HG02852 (cell line): ENCODE results near the gene PPP2R2C.

Experiments
- ATAC-seq: cut with Tn5 transposase; IDR thresholded peaks from one replicate; pipeline ENCODE4 v1.9.1; 2021; ENCODE audit warnings: mild to moderate bottlenecking, moderate library complexity; ENCODE audit not compliant: unreplicated experiment

The PPP2R2C gene

DNA sequence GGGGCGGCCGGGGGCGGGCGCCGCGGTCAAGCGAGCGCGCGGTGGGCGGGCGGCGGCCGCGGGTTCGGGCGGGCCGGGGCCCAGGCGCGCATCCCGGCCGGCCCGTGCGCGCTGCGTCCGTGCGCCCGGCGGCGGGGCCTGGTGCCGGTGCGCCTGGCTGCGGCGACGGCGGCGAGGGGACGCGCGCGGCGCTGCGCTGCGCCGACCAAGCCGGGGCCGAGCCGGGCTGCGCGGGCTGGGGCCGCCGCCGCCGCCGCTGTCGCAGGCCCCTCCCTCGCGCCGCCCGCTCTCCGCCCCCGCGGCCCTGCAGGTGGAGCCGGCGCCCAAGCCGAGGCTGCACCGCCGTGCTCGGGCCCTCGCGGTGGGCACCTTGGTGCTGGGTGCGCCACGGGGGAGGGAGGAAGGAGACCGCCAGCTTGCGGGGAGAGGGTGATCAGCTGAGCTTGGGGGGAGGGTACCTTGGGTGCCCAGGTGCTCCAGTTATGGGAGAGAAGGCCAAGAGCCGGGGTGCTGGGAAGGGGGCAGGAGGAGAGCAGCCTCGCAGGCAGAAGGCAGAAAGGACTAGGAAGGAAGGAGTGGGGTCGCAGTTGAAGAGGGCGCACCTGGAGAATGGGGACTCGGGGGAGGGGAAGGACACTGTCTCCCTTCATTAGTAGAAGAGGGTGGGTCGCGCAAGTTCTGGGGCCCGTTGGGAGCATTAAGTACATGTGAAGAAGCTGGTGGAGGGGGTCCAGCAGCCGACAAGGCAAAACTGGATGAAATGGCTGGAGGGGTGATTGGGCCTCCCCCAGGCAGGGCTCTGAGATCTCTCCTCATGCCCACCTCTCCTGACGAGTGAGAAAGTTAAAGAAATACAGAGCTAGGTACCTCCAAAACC lies at the start of gene PPP2R2C:
TSS of gene PPP2R2C (minus strand) at position 228 of the 877 bp plus-strand sequence. CDS start 385 bp downstream, outside the sequence.
- ATAC-seq, result no peak

DNA sequence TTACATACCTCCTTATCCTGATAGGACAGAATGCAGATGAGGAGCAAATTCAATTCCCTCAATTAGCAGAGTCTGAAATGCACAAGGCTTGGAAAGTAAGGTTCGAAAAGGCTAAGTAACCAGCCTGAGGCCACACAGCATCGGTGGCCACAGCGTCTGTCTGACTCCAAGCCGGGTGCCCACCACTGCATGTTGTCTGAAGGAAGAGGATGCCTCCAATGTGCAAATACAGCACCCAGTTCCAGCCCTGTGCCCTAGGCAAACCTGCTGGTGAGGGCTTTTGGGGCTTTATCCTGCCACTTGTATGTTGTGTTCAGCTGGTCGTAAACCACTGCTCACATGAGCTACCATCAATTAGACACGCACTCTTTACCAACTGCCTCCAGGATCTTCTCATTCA lies 48.6 kb upstream of the PPP2R2C start:
- ATAC-seq, result no peak

DNA sequence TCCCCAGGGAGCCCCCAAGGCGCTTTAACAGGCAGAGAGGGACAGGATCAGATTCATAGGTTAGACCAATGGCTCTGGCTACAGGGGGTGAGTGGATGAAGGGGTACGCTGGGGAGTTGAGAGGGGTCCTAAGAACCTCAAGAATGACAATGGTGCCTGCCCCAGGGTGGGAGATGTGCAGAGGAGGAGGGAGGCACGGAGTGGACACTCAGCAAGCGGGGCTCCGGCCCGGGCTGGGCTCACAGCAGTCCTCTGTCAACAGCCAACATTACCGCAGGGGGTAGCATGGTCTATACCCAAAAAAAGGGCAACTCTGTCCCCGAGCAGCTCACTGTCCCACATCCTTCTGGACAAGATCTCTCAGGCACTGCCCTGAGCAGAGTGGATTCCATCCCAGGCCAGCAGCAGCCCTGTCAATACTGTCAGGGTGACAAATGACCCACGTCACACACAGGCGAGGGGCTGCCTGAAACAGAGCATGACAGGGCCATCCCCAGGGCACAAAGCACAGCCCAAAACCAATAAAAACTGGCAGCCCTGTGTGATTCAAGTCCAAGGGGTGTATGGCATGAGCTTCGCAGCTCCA lies 47.7 kb upstream of the PPP2R2C start:
- ATAC-seq, result no peak

DNA sequence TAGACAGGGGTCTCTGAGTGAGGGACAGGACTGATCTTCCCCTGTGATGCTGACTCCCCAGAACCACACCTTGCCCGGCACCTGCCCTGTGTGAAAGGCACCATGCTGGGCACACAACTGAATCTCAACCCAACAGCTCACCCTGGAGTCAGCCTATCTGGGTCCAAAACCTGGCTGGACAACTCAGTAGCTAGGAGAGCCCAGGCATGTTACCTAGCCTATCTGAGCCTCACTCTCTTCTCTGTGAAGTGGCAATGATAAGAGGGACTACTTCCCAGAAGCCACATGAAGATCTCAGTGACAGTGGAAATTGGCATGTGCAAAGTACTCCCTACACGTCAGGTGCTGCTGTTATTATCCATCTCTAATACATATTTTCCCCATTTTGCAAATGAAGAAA lies 44.8 kb upstream of the PPP2R2C start:
- ATAC-seq, result no peak

DNA sequence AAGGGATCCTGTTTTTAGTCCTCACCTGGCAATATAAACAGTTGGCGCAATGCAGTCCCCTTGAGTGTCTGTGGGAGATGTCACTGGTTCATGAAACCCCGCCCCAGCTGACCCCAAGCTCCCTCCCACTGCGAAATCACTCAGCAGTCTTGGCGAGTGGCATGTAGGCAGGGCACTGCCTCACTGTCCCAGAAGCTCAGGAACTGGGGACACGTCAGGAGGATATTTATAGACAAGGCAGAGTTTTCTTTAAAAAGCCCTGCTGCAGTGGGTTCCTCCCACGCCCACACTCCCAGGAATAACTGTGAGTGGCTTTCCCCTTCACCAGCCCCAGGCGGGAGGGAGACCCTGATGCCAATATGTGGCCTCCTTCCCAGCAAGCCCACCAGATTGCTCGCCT lies 44.3 kb upstream of the PPP2R2C start:
- ATAC-seq, result no peak

DNA sequence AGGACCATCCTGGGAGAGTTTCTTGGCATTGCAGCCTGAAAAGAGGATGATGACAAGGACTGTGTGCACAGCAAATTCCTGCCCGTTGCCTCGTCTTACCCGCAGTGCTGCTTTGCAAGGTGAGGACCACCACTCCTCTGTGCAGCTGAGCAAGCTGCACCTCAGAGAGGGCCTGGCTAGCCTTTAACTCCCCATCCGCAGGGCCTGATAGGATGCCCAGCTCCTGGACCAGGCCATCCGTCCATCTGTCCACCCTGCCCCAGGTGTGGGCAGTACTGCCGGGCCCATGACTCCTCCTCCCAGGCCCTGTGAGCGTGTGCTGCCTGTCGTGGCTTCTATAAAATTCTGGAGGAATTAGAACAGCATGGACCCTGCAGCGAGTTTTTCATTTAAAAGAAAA lies 43.9 kb upstream of the PPP2R2C start:
- ATAC-seq, result no peak

DNA sequence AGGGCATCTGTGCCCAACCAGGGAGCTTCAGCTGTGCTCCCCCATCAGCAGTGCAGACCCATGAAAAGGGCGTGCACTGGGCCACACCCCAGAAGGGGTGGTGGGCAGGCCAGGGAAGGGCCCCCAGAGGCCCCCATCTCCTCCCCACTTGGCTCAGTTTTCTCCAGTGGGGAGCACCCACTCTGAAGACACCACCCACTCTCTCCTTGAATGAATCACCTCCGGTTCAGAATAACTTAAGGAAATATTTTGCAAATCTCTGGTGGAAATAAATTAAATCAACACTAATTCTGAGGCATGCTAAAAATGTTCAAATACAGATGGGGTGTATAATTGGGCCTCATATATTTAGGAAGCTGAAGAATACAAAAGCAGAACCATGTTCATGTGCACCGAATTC lies 41.3 kb upstream of the PPP2R2C start:
- ATAC-seq, result no peak

DNA sequence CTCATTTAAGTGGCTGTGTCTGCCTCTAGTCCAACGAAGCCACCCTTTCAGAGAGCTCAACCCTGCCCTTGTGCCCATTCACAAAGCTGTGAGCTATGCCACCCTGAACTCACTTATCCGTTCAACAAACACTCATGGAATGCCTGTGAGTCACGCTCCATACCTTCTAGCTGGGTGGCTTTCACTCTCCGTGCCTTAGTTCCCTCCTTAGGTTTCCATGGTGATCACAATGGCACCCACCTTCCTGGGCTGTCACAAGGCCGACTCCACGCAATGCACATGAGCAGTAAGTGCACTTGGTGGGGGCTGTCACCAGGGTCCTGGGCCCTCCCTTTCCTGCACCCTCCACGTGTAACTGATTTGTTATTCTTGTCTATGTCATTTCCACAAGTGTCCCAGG lies 37.2 kb upstream of the PPP2R2C start:
- ATAC-seq, result no peak

DNA sequence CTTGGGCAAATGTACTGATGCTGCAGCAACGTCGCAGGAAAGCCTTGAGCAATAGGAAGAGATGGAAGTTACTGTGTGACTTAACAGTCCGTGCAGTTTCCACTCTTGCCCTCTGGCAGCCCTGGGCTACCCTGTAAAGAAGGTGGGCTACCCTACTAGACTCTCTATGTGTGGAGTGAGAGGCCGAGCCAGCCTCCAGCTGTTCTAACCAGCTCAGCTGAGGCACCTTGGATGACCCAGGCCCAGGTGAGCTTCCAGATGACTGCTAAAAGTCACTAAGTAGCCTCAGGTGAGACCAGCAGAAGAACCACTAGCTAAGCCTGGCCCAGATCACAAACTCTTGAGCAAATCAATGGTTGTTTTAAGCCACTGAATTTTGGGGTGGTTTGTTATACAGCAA lies 34.9 kb upstream of the PPP2R2C start:
- ATAC-seq, result no peak

DNA sequence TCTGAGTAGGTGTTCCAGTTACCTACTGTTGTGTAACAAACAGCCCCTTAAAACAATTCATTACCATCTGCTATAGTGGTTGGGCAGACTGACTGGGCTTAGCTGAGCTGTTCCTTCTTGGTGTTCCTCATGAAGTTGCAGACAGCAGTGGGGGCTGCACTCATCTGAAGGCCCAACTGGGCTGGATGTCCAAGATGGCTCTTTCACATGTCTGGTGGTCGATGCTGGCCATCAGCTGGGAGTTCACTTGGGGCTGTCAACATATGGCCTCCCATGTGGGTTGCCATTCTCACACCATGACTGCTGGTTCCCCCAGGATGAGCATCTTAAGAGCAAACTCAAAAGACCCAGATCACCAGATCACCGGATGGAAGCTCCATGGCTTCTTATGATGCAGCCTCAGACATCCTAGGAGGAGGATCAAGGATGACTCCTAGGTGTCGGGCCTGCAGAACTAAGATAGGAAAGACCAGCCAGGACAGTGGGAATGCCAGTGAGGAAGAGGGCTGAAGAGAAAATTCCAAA lies 34.3 kb upstream of the PPP2R2C start:
- no peak for ATAC-seq

DNA sequence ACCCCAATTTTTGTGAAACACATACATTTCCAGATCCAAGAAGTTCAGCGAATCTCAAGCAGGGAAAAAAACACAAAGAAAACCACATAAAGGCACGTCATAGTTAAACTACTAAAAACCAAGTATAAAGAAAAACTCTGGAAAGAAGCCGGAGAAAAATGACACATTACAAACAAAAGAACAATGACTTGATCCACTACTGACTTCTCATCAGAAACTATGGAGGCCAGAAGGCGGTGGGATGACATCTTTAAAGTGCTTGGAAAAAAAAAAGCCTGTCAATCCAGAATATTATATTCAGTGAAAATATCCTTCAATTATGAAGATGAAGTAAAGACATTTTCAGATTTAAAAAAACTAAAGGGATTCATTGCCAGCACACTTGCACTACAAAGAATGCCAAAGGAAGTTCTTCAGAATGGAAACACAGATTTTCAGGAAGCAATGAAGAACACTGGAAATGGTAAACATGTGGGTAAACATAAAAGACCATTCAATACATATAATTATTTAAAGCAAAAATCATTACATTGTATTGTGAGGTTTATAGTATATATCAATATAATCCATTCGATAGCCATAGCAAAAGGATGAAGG lies 32.6 kb upstream of the PPP2R2C start:
- ATAC-seq, result no peak

DNA sequence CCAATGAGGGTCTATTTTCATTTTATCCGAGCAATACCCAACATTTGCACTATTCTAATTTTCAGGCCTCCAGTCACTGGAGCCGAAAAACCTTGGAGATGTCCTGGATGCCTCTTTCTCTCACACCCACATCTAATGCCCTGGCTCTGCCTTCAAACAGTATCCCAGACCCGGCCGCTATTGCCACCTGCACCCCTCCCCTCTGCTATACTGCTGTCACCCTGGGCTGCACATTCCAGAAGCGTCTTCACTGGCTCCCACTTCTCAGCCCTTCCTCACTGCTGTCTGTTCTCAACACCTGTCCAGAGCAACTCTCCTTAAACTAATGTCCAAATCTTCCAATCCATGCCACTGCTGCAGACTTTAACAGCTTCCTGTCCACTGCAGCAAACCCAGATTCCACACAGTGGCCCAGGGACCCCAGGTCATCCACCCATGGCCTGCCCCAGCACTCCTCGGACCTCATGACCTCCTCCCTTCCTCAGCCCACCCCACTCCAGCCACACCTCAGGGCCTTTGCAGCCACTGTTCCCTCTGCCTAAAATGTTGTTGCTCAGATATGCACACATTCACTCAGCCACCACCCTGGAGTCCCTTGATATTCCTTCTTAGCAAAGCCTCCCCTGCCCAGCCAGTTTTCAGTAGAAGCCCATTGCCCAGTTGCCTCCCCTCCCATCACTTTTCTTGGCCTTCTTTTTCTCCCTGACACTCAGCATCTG lies 30.5 kb upstream of the PPP2R2C start:
- ATAC-seq, result no peak

DNA sequence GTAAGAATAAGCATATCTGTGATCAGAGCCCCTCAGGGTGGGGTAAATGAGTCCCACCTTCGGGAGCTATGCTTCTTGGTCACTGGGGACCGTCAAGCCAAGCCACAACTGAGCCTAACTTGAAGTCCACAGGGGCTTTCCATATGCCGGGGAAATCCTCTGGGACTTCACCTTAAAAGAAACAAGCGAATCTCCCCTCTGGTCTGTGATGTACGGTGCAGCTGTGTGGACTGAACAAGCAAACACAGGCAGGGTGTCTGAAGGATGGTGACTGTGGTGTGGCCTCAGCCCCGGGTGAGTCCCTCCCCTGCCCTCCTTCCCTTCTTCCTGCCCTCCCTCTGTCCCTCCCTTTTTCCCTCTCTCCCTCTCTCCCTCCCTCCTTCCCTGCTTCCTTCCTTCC lies 29.7 kb upstream of the PPP2R2C start:
- ATAC-seq, result no peak

DNA sequence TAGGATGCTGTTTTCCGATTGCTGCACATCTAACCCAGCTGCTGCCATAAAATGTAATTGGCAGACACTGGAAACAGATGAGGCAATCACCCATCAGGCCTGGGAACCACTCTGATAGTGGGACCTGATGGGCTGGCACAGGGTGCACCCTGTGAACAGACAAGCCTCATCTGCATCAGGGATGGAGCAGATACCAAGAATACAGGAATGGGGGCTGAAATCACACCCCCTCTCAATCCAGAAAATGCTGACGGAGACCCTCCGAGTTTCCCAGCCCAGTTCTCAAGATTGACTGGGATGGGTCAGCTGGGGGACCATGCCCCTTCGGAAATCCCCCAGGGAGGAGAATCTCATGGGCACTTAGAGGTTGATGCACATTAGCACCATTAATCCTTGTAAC lies 28.8 kb upstream of the PPP2R2C start:
- ATAC-seq, result no peak

DNA sequence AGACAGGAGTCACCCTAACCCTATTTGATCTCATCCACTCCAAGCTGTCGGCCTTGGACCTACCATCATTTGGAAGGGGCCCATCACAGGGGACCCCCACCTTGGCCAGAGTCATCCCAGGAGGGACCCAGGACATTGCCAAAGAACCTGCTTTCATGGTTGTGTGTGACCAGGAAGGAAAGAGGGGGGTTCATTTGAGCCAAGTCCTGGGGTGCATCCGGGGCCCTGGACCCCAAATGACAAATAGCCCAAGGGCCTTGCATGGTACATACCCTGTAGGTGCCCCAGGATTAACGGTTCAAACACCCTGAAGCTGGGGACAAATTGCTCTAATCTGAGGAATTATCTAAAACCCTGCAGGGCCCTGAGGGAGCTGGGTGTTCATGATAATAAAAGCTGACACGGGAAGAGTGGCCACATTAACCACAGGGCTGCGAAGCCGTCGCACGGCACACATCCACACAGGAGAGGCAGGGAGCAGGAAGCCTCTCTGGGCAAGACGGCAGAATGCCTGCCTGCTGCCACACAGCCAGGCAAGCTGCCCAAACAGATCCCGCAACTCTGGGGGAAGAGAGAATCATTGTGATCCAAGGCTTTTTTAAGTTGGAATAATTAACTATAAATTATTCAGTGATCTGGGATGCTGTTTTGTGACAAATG lies 28.2 kb upstream of the PPP2R2C start:
- no peak for ATAC-seq

DNA sequence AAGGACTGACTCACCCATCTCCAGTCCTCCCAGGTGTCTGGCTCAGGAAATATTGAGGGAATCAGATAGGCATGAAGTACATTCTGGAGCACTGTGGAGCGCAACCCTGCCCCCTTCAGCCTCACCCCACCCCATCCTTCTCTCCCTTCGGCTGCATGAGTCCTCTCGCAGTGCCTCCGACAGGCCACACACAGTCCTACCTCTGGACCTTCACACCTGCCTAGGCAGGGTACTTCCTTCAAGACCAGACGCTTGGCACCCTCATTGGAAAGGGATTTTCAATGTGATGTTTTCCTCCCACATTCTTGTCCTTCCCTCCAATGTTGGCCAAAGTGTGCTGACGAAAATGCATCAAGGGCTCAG lies 26.8 kb upstream of the PPP2R2C start:
- ATAC-seq, result no peak

DNA sequence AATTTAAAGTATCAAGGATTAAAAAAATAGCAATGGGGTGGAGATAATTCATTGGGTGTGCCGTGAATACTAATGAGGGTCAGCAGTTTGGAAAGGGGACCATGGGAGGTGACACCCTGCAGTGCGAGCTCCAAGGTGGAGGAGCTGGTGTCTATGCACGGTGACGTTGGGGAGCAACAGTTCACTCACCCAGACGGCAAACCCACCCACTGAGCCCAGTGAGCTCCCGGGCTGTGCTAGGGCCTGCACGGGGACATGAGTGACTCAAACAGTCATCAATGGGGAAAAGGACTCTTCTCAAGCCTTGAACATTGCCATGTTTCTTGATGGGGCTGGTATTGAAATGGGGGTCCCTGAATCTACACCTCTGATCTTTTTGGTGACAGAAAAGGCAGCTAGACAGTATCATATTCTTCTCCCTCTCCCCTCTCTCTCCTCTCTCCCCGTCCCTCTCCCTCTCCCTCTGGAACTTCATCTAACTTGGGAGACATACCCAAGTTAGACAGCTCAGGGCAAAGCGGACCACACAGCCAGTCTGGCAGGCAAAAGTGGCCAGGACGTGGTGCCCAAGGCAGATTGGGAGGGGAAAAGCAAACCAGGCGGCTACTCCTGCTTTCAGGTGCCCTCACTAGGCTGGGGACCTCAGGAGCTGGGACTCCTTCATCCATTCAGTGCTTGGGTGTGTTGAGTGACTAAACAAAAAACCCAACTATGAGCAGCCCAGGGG lies 26.3 kb upstream of the PPP2R2C start:
- no peak for ATAC-seq

DNA sequence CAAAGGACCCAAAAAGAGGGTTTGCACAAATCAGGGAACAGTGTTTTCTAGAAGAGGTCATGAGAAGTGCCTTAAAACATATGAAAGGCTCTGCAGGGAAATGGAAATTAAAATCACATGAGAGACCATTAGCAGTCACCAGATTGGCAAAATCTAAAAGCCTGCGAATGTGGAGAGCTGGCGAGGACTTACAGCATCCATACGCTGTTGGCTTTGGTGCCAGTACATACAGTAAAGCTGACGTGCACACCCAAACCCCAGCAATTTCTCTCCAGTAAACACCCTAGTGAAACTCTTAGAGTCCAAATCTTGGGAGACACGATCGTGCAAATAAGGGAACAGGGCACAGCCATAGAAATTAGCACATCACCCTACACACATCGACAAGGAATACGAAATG lies 25.4 kb upstream of the PPP2R2C start:
- no peak for ATAC-seq

DNA sequence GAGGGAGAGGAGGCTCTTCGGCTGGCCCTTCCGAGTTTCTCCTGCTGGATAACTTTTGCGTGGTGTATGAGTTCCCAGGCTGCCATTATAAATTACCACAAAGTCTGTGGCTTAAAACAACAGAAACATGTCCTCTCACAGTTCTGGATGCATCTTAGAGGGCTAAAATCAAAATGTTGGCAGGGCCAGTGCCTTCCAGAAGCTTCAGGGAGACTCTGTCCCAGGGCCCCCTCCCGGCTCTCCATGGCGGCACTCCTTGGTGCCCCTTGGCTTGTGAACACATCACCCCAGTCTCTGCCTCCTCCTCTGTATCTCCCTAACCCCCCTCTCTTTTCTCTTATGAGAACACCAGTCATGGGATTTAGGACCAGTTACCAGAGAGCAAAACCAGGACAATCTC lies 23.3 kb upstream of the PPP2R2C start:
- no peak for ATAC-seq

DNA sequence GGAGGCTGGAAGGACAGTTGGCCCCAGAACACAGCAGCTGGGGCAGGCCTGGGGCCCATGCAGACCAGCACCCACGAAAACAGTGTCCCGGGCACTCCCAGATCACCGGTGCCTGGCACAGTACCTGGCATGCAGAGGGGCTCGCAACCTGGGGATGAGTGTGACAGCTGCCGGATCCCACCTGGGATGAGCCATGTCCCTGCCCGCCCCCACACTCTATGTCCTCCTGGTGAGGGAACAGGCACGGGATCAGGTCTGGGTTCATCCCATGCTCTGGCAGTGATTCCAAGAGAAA lies 22.8 kb upstream of the PPP2R2C start:
- ATAC-seq, result no peak
